ENCODE results near the gene FRS2.

Gene FRS2

DNA sequence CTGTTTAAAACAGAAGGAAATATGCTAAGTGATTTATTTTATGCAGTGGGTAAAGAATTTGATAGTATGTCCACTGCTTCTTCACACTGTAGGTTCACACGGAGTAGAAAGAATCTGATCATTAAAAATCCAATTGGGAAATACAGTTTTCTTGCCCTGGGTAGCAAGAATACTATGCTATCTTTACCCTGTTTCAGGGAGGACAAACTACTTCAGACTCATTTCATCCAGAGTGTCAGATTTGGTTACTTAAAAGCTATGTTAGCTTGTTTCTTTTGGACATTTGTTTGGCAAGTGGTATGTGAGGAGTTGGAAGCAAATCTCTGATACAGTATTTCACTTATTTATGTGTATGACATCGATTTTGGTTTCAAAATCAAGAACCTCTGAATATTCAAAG is 4.3 kb downstream of the FRS2 start:
- Histone ChIP-seq H3K18ac (ENCODE audit: low read depth in 1 of 2, low read length in 2 of 2) (no peak overlapping the region), H4K8ac (ENCODE audit: low read length) (no peak overlapping the region), H3K27me3 (ENCODE audit: control insufficient read depth in 1 of 2, insufficient read depth in 1 of 2, low read length in 2 of 2) (no peaks in the 10 kb centered on the region), H3K9ac (ENCODE audit: low read length) (peak overlapping the region; percentile 85), H2BK120ac (ENCODE audit: low read depth, low read length) (no peak overlapping the region), H4K91ac (ENCODE audit: low read length) (no peak overlapping the region), H3K4me3 (ENCODE audit: insufficient read depth in 1 of 2, low read depth in 1 of 2, low read length in 2 of 2) (peak overlapping the region in 1 of 2 experiments; percentile 59), H2BK12ac (ENCODE audit: low read length in 2 of 2) (no peak overlapping the region), H3K9me3 (ENCODE audit: control insufficient read depth, low read length) (no peaks in the 10 kb centered on the region), H2BK15ac (ENCODE audit: low read depth, poor library complexity, severe bottlenecking) (no peak overlapping the region), H3K14ac (ENCODE audit: low read length in 2 of 2) (no peak overlapping the region), H3K23ac (ENCODE audit: low read length in 2 of 2) (no peak overlapping the region), H3K4ac (ENCODE audit: low read depth in 1 of 2, low read length in 2 of 2) (no peak overlapping the region), H2AK5ac (ENCODE audit: low read length, severe bottlenecking) (no peak overlapping the region), H3K79me1 (replicated peaks; ENCODE audit: low read length, poor library complexity, severe bottlenecking) (peaks cover 2% of the 10 kb centered on the region), H3K4me2 (ENCODE audit: low read length, poor library complexity, severe bottlenecking) (no peak overlapping the region), H2AFZ (ENCODE audit: low read depth, low read length) (no peak overlapping the region), H3K27ac (ENCODE audit: low read length, poor library complexity, severe bottlenecking) (no peak overlapping the region), H2BK5ac (ENCODE audit: low read depth, low read length, poor library complexity, severe bottlenecking) (no peak overlapping the region), H3K36me3 (ENCODE audit: control insufficient read depth in 1 of 2, insufficient read depth in 2 of 2, low read depth in 1 of 2, low read length in 2 of 2) (no peaks in the 10 kb centered on the region), H3K4me1 (ENCODE audit: control insufficient read depth, insufficient read depth, low read depth, low read length) (peaks cover 6% of the 10 kb centered on the region)
- WGBS: 91% methylated on average over 1 of the region's 2 CpGs
- no peak for DNase-seq

DNA sequence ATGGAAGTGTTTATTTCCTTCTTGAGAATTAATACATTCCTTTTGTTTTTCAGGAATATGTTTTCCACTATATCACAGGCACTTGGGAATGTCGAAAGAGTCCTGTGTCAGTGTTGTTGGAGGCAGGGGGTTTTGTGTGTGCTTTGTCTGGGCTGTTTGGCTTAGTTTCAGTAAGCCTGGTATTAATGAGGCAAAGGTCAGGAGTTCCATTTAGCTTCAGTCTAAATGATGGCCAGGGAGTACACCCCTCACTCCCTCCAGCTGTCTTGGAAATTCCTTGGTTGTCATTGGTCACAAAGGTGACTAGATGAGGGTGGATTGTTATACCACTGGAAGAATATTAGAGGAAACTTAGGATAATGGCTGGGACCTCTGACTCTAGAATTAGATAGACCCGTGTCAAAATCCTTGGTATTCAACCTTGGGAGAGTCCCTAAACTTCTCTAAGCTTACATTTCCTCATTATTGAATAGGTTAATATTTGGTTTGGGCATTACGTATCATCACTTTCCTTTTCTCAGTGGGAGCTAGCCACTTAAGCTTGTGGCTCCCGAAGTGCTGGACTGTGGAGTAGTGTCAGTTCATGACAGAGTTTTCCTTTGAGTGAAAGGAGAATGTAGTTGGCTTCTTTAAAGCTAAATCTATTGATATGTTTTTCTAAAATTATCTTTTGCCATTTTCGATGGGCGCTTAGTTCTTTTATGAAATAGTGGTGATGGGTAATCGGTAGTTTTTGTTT is 5.2 kb downstream of the FRS2 start:
- Histone ChIP-seq H2AK5ac (ENCODE audit: low read length, severe bottlenecking) (peak overlapping the region; percentile 97), H3K4ac (ENCODE audit: low read depth in 1 of 2, low read length in 2 of 2) (no peak overlapping the region), H4K8ac (ENCODE audit: low read length) (no peak overlapping the region), H2BK15ac (ENCODE audit: low read depth, poor library complexity, severe bottlenecking) (no peak overlapping the region), H4K91ac (ENCODE audit: low read length) (no peak overlapping the region), H2AFZ (ENCODE audit: low read depth, low read length) (no peak overlapping the region), H3K23ac (ENCODE audit: low read length in 2 of 2) (no peak overlapping the region), H3K9ac (ENCODE audit: low read length) (peak overlapping the region; percentile 85), H3K9me3 (ENCODE audit: control insufficient read depth, low read length) (no peaks in the 10 kb centered on the region), H3K4me2 (ENCODE audit: low read length, poor library complexity, severe bottlenecking) (peak overlapping the region; percentile 43), H3K79me1 (replicated peaks; ENCODE audit: low read length, poor library complexity, severe bottlenecking) (peaks cover 2% of the 10 kb centered on the region), H2BK5ac (ENCODE audit: low read depth, low read length, poor library complexity, severe bottlenecking) (no peak overlapping the region), H3K4me3 (ENCODE audit: insufficient read depth in 1 of 2, low read depth in 1 of 2, low read length in 2 of 2) (peak overlapping the region in 1 of 2 experiments; percentile 72), H3K27ac (ENCODE audit: low read length, poor library complexity, severe bottlenecking) (peak overlapping the region; percentile 43), H2BK120ac (ENCODE audit: low read depth, low read length) (no peak overlapping the region), H2BK12ac (ENCODE audit: low read length in 2 of 2) (no peak overlapping the region), H3K14ac (ENCODE audit: low read length in 2 of 2) (no peak overlapping the region), H3K4me1 (ENCODE audit: control insufficient read depth, insufficient read depth, low read depth, low read length) (peaks cover 6% of the 10 kb centered on the region), H3K18ac (ENCODE audit: low read depth in 1 of 2, low read length in 2 of 2) (no peak overlapping the region), H3K36me3 (ENCODE audit: control insufficient read depth in 1 of 2, insufficient read depth in 2 of 2, low read depth in 1 of 2, low read length in 2 of 2) (no peaks in the 10 kb centered on the region), H3K27me3 (ENCODE audit: control insufficient read depth in 1 of 2, insufficient read depth in 1 of 2, low read length in 2 of 2) (no peaks in the 10 kb centered on the region)
- peak; percentile 75 for DNase-seq
- WGBS: 81% methylated on average over 7 of the region's 7 CpGs

DNA sequence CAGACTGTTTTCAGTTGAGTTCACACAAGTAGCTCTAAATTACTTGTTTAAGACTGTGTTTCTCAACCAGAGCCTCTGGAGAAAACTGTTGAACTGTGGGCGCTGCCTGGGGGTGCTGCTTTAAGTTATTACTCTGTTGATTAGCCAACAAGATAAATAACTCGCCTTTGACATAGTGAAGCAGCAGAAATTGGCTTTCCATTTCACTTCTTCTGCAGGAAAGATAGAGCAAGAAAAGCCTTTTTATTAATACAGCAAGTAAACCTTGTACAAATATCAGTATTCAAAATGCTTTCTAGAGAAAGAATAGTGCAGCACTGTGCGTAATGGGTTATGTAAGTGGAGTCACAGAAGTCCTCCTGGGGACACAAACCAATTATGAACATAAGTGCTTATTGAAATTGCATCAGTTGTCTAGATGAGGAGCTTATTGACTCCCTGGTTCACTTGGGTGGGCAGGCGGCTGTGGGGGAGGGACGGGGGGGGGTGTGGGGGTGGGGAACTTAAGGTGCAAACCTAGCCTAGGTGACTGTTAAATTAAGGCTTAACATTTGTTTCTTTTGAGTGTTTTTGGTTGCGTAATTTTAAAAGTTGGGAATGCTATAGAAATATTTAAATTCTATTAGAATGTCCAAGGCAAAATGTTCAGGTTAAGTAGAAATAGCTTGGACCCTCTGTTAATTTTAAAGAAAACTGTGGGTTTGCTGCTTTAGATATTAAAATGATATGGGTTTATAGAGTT is 6.3 kb downstream of the FRS2 start:
- no peaks in the 10 kb centered on the region for H3K36me3 ChIP-seq (ENCODE audit: control insufficient read depth in 1 of 2, insufficient read depth in 2 of 2, low read depth in 1 of 2, low read length in 2 of 2)
- H3K4me3 ChIP-seq (ENCODE audit: insufficient read depth in 1 of 2, low read depth in 1 of 2, low read length in 2 of 2): peak overlapping the region in 1 of 2 experiments; percentile 72
- no peak overlapping the region for H2BK120ac ChIP-seq (ENCODE audit: low read depth, low read length)
- 88% methylated on average over 5 of the region's 6 CpGs for whole genome bisulfite sequencing
- H3K79me1 ChIP-seq (replicated peaks; ENCODE audit: low read length, poor library complexity, severe bottlenecking): peaks cover 2% of the 10 kb centered on the region
- H2BK15ac ChIP-seq (ENCODE audit: low read depth, poor library complexity, severe bottlenecking): no peak overlapping the region
- peaks cover 6% of the 10 kb centered on the region for H3K4me1 ChIP-seq (ENCODE audit: control insufficient read depth, insufficient read depth, low read depth, low read length)
- no peak overlapping the region for H3K4me2 ChIP-seq (ENCODE audit: low read length, poor library complexity, severe bottlenecking)
- peak; percentile 32 for DNase-seq
- no peak overlapping the region for H3K27ac ChIP-seq (ENCODE audit: low read length, poor library complexity, severe bottlenecking)
- H4K91ac ChIP-seq (ENCODE audit: low read length): no peak overlapping the region
- H3K9ac ChIP-seq (ENCODE audit: low read length): peak overlapping the region; percentile 85
- no peaks in the 10 kb centered on the region for H3K27me3 ChIP-seq (ENCODE audit: control insufficient read depth in 1 of 2, insufficient read depth in 1 of 2, low read length in 2 of 2)
- no peak overlapping the region for H3K14ac ChIP-seq (ENCODE audit: low read length in 2 of 2)
- H2BK12ac ChIP-seq (ENCODE audit: low read length in 2 of 2): no peak overlapping the region
- H3K4ac ChIP-seq (ENCODE audit: low read depth in 1 of 2, low read length in 2 of 2): no peak overlapping the region
- no peak overlapping the region for H3K18ac ChIP-seq (ENCODE audit: low read depth in 1 of 2, low read length in 2 of 2)
- no peak overlapping the region for H2AFZ ChIP-seq (ENCODE audit: low read depth, low read length)
- no peak overlapping the region for H2AK5ac ChIP-seq (ENCODE audit: low read length, severe bottlenecking)
- no peak overlapping the region for H4K8ac ChIP-seq (ENCODE audit: low read length)
- H3K23ac ChIP-seq (ENCODE audit: low read length in 2 of 2): no peak overlapping the region
- no peaks in the 10 kb centered on the region for H3K9me3 ChIP-seq (ENCODE audit: control insufficient read depth, low read length)
- no peak overlapping the region for H2BK5ac ChIP-seq (ENCODE audit: low read depth, low read length, poor library complexity, severe bottlenecking)

DNA sequence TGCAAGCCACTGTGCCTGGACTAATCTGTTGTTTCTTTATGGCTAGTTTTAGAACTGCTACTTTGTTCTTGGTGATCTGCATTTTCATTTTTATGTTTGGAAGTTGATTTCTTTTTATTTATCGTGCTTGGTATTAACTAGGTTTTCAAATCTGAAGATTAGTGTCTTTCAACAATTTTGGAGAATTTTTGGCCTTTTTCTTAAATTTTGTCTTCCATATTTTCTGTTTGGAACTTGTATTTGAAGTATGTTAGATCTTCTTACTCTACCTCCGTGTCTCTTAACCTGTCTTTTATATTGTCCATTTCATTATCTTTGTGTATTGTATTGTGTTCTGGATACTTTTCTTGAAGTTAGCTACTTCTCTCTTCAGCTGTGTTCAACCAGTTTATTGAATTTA is 9.5 kb downstream of the FRS2 start:
- Histone ChIP-seq H2BK5ac (ENCODE audit: low read depth, low read length, poor library complexity, severe bottlenecking) (no peak overlapping the region), H3K4me1 (ENCODE audit: control insufficient read depth, insufficient read depth, low read depth, low read length) (peaks cover 2% of the 10 kb centered on the region), H2AFZ (ENCODE audit: low read depth, low read length) (no peak overlapping the region), H3K27me3 (ENCODE audit: control insufficient read depth in 1 of 2, insufficient read depth in 1 of 2, low read length in 2 of 2) (no peaks in the 10 kb centered on the region), H2BK15ac (ENCODE audit: low read depth, poor library complexity, severe bottlenecking) (no peak overlapping the region), H4K91ac (ENCODE audit: low read length) (no peak overlapping the region), H3K9me3 (ENCODE audit: control insufficient read depth, low read length) (no peaks in the 10 kb centered on the region), H3K27ac (ENCODE audit: low read length, poor library complexity, severe bottlenecking) (no peak overlapping the region), H3K9ac (ENCODE audit: low read length) (no peak overlapping the region), H2AK5ac (ENCODE audit: low read length, severe bottlenecking) (no peak overlapping the region), H3K36me3 (ENCODE audit: control insufficient read depth in 1 of 2, insufficient read depth in 2 of 2, low read depth in 1 of 2, low read length in 2 of 2) (peaks cover 0 to under 1% of the 10 kb centered on the region in 2 experiments), H2BK12ac (ENCODE audit: low read length in 2 of 2) (no peak overlapping the region), H3K23ac (ENCODE audit: low read length in 2 of 2) (no peak overlapping the region), H3K14ac (ENCODE audit: low read length in 2 of 2) (no peak overlapping the region), H3K4me3 (ENCODE audit: insufficient read depth in 1 of 2, low read depth in 1 of 2, low read length in 2 of 2) (no peak overlapping the region), H3K79me1 (replicated peaks; ENCODE audit: low read length, poor library complexity, severe bottlenecking) (peaks cover 3% of the 10 kb centered on the region), H3K18ac (ENCODE audit: low read depth in 1 of 2, low read length in 2 of 2) (no peak overlapping the region), H2BK120ac (ENCODE audit: low read depth, low read length) (no peak overlapping the region), H3K4ac (ENCODE audit: low read depth in 1 of 2, low read length in 2 of 2) (no peak overlapping the region), H3K4me2 (ENCODE audit: low read length, poor library complexity, severe bottlenecking) (no peak overlapping the region), H4K8ac (ENCODE audit: low read length) (no peak overlapping the region)
- no peak for DNase-seq
- WGBS: 100% methylated on average over 1 of the region's 2 CpGs

Measured in mesenchymal stem cell (in vitro differentiated cells and primary cell).